HEK293T (cell line): ENCODE measurements around the gene SF3B6.

Experiments
- BHLHE40 ChIP-seq: fragments of 450-650 bp; IDR thresholded peaks from 2 replicates; pipeline ENCODE4 v1.6.1; 2016; ENCODE audit warnings: mild to moderate bottlenecking, moderate library complexity, borderline replicate concordance
- ELF4 ChIP-seq: fragments of 450-650 bp; IDR thresholded peaks from 2 replicates; pipeline ENCODE4 v1.6.1; 2017; ENCODE audit warnings: antibody characterized with exemption
- FOXA1 ChIP-seq: fragments of 450-650 bp; IDR thresholded peaks from 2 replicates; pipeline ENCODE4 v1.6.1; 2016; ENCODE audit warnings: mild to moderate bottlenecking
- FOXK2 ChIP-seq: fragments of 450-650 bp; IDR thresholded peaks from 2 replicates; pipeline ENCODE4 v1.6.1; 2016; ENCODE audit warnings: mild to moderate bottlenecking
- FOXM1 ChIP-seq: fragments of 450-650 bp; IDR thresholded peaks from 2 replicates; pipeline ENCODE4 v1.6.1; 2017; ENCODE audit warnings: mild to moderate bottlenecking, borderline replicate concordance
- L3MBTL2 ChIP-seq: fragments of 450-650 bp; conservative IDR thresholded peaks from 2 replicates; pipeline ENCODE4 v1.6.1; 2016; ENCODE audit warnings: mild to moderate bottlenecking
- LEF1 ChIP-seq: fragments of 450-650 bp; IDR thresholded peaks from 2 replicates; pipeline ENCODE4 v1.6.1; 2017; ENCODE audit warnings: mild to moderate bottlenecking, borderline replicate concordance
- TARDBP ChIP-seq: fragments of 450-650 bp; IDR thresholded peaks from 2 replicates; pipeline ENCODE4 v1.6.1; 2016
- TF ChIP-seq, protein P1 (sequence below): fragments of 450-650 bp; IDR thresholded peaks from 2 replicates; pipeline ENCODE4 v1.6.1; 2016

DNA sequence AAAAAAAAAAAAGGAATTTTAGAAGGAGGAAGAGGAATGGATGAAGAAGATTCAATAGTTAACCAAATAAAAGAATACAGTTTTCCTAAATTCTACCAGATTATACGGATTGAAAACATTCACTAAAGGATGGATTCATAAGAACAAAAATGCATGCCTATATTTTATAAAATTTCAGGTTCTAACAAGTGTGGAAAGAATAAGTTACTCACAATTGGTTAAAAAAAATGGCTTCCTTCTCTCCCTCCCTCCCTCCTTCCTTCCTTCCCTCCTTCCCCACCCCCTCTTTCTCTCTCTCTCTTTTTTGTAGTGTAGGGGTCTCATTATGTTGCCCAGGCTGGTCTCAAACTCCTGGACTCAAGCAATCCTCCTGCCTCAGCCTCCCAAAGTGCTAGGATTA, 10.1 kb upstream of the SF3B6 start:
- no peak for TF ChIP-seq FOXK2
- no peak for TF ChIP-seq L3MBTL2
- no peak for TF ChIP-seq LEF1
- TF ChIP-seq FOXA1 = no peak
- no peak for TF ChIP-seq BHLHE40
- no peak for TF ChIP-seq FOXM1
- TF ChIP-seq, protein P1, sequence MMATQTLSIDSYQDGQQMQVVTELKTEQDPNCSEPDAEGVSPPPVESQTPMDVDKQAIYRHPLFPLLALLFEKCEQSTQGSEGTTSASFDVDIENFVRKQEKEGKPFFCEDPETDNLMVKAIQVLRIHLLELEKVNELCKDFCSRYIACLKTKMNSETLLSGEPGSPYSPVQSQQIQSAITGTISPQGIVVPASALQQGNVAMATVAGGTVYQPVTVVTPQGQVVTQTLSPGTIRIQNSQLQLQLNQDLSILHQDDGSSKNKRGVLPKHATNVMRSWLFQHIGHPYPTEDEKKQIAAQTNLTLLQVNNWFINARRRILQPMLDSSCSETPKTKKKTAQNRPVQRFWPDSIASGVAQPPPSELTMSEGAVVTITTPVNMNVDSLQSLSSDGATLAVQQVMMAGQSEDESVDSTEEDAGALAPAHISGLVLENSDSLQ = no peak
- TF ChIP-seq ELF4 = no peak
- TF ChIP-seq TARDBP = no peak
